ENCODE results near the gene SLC17A7. TPM values are rescaled to one million over a fixed set of nuclear protein-coding genes. Genes with fewer than 3 reads are reported as not detected.

The SLC17A7 gene
- total and polyA plus RNA-seq, 9 donors: 0.15 to 2.5 (median 0.19) TPM; not detected in 2

- intact Hi-C loops (cut with DNase I): no loop called here
- H3K4me1 ChIP-seq (ENCODE audit: insufficient read depth): no peaks in the 10 kb centered on the region
- H3K27me3 ChIP-seq: no peaks in the 10 kb centered on the region
- 49 to 59% (median 52%) methylated on average over 5 of the region's 5 CpGs for WGBS, 3 donors
- DNase-seq: no peak
- H3K36me3 ChIP-seq: no peaks in the 10 kb centered on the region
- H3K4me3 ChIP-seq: no peak overlapping the region
- no peak overlapping the region for H3K27ac ChIP-seq
- no peaks in the 10 kb centered on the region for H3K9me3 ChIP-seq
- no peak for TF ChIP-seq CTCF (IDR thresholded peaks at IDR 0.05)
- no peak for TF ChIP-seq EP300 (IDR thresholded peaks at IDR 0.05)
- no peak for TF ChIP-seq POLR2A (IDR thresholded peaks at IDR 0.05)
These were observed 47.4 kb downstream of the SLC17A7 start for GRCh38 chr19:49393881-49394280.

GRCh38 chr19:49391581-49392399 lies 49.5 kb downstream of the SLC17A7 start:
- WGBS, 3 donors: 14 to 22% (median 16%) methylated on average over 13 to 14 of the region's 14 CpGs
- no peak overlapping the region for H3K4me3 ChIP-seq
- no peak for TF ChIP-seq EP300 (IDR thresholded peaks at IDR 0.05)
- TF ChIP-seq CTCF (IDR thresholded peaks at IDR 0.05): peak in 2 of 3 donors; percentile 60 to 62
- TF ChIP-seq POLR2A (IDR thresholded peaks at IDR 0.05): no peak
- no peaks in the 10 kb centered on the region for H3K36me3 ChIP-seq
- DNase-seq: peak; percentile 57 to 74 (median 64)
- no peak overlapping the region for H3K27ac ChIP-seq
- H3K9me3 ChIP-seq: no peaks in the 10 kb centered on the region
- H3K27me3 ChIP-seq: no peaks in the 10 kb centered on the region
- H3K4me1 ChIP-seq (ENCODE audit: insufficient read depth): no peaks in the 10 kb centered on the region
- intact Hi-C loops (cut with DNase I): loop anchor here in 1 of 4 donors (2.0 kb wide), 1 partner anchor 51 kb away; no protein-coding TSS in a partner anchor

- Histone ChIP-seq H3K4me1 (ENCODE audit: insufficient read depth) (no peaks in the 10 kb centered on the region), H3K27me3 (no peaks in the 10 kb centered on the region), H3K27ac (no peak overlapping the region), H3K36me3 (no peaks in the 10 kb centered on the region), H3K9me3 (no peaks in the 10 kb centered on the region), H3K4me3 (no peak overlapping the region)
- WGBS, 3 donors: 38 to 58% (median 48%) methylated on average over 9 of the region's 9 CpGs
- intact Hi-C loops (cut with DNase I): loop anchor here in 1 of 4 donors (2.0 kb wide), 1 partner anchor 52 kb away; no protein-coding TSS in a partner anchor
- no peak for TF ChIP-seq EP300 (IDR thresholded peaks at IDR 0.05)
- no peak for TF ChIP-seq POLR2A (IDR thresholded peaks at IDR 0.05)
- TF ChIP-seq CTCF (IDR thresholded peaks at IDR 0.05): no peak
- DNase-seq: no peak
These were observed 50.4 kb downstream of the SLC17A7 start for GRCh38 chr19:49390929-49391359.

GRCh38 chr19:49390131-49390928 lies 51.0 kb downstream of the SLC17A7 start:
- WGBS, 3 donors: 53 to 62% (median 56%) methylated on average over 23 to 26 of the region's 26 CpGs
- no peak overlapping the region for H3K4me3 ChIP-seq
- no peaks in the 10 kb centered on the region for H3K27me3 ChIP-seq
- DNase-seq: no peak
- intact Hi-C loops (cut with DNase I): loop anchor here in 1 of 4 donors (2.0 kb wide), 1 partner anchor 52 kb away; no protein-coding TSS in a partner anchor
- no peaks in the 10 kb centered on the region for H3K4me1 ChIP-seq (ENCODE audit: insufficient read depth)
- H3K36me3 ChIP-seq: no peaks in the 10 kb centered on the region
- no peak overlapping the region for H3K27ac ChIP-seq
- H3K9me3 ChIP-seq: no peaks in the 10 kb centered on the region
- TF ChIP-seq POLR2A (IDR thresholded peaks at IDR 0.05) (no peak), CTCF (IDR thresholded peaks at IDR 0.05) (no peak), EP300 (IDR thresholded peaks at IDR 0.05) (no peak)

Data from ovary (tissue), 9 donors.